Neural cell (in vitro differentiated cells): ENCODE results near the gene SMIM11. TPM values are rescaled to one million over a fixed set of nuclear protein-coding genes. Genes with fewer than 3 reads are reported as not detected.
"Not testable (repeated sequence)": the region's sequence is repeated elsewhere in the genome, so short reads cannot be mapped to it uniquely, and the experiment has no call there.

ENCODE experiments used
- H2AFZ ChIP-seq: fragments of 200-600, 300-800 bp; sonication (generic), shearing (Covaris generic); 2 replicates; pipeline ENCODE4 v1.6.0; 2014; ENCODE audit warnings: low read depth, mild to moderate bottlenecking, antibody characterized with exemption, low read length, moderate library complexity
- H3F3A ChIP-seq: fragments of 200-600 bp; shearing (Covaris generic); 2 replicates; pipeline ENCODE4 v1.6.1; 2016; ENCODE audit warnings: mild to moderate bottlenecking, moderate library complexity, mixed read lengths, antibody characterized with exemption, low read length; ENCODE audit not compliant: insufficient read depth, poor library complexity, severe bottlenecking
- H3K27ac ChIP-seq: fragments of 200-600, 300-800 bp; sonication (generic), shearing (Covaris generic); 2 replicates; pipeline ENCODE4 v1.5.1; 2014; ENCODE audit warnings: mild to moderate bottlenecking, low read length, moderate library complexity
- H3K27me3 ChIP-seq: fragments of 300-800, 200-600 bp; sonication (generic), shearing (Covaris generic); 2 replicates; pipeline ENCODE4 v1.6.0; 2014; ENCODE audit warnings: mild to moderate bottlenecking, low read depth, low read length, moderate library complexity; ENCODE audit not compliant: insufficient read depth
- H3K36me3 ChIP-seq: fragments of 300-800, 200-600 bp; sonication (generic), shearing (Covaris generic); 2 replicates; pipeline ENCODE4 v1.5.1; 2014; ENCODE audit warnings: mild to moderate bottlenecking, antibody characterized with exemption, low read length, moderate library complexity; ENCODE audit not compliant: insufficient read depth
- H3K4me2 ChIP-seq: fragments of 300-800, 200-600 bp; sonication (generic), shearing (Covaris generic); 2 replicates; pipeline ENCODE4 v1.6.0; 2014; ENCODE audit warnings: mild to moderate bottlenecking, low read length
- H3K4me3 ChIP-seq: fragments of 300-800, 200-600 bp; sonication (generic), shearing (Covaris generic); 2 replicates; pipeline ENCODE4 v1.5.1; 2014; ENCODE audit warnings: mild to moderate bottlenecking, low read length, moderate library complexity
- H3K79me2 ChIP-seq: fragments of 200-600 bp; shearing (Covaris generic); replicated peaks from 2 replicates; pipeline ENCODE4 v1.6.0; 2014; ENCODE audit warnings: mild to moderate bottlenecking, low read length, moderate library complexity; ENCODE audit not compliant: insufficient read depth
- H3K9ac ChIP-seq: fragments of 300-800, 200-600 bp; sonication (generic), shearing (Covaris generic); 2 replicates; pipeline ENCODE4 v1.6.1; 2016; ENCODE audit warnings: mild to moderate bottlenecking, low read length, mixed read lengths
- H3K9me2 ChIP-seq: fragments of 200-600 bp; shearing (Covaris generic); 2 replicates; pipeline ENCODE4 v1.6.1; 2016; ENCODE audit warnings: mild to moderate bottlenecking, low read length, mixed read lengths; ENCODE audit not compliant: insufficient read depth
- H3K9me3 ChIP-seq: fragments of 200-600, 300-800 bp; sonication (generic), shearing (Covaris generic); 2 replicates; pipeline ENCODE4 v1.6.1; 2016; ENCODE audit warnings: mild to moderate bottlenecking, mixed run types, low read length, moderate library complexity, mixed read lengths
- H4K20me1 ChIP-seq: fragments of 200-600 bp; shearing (Covaris generic); 2 replicates; pipeline ENCODE4 v1.6.1; 2016; ENCODE audit warnings: mild to moderate bottlenecking, mixed run types; ENCODE audit not compliant: insufficient read depth
- MXI1 ChIP-seq: fragments of 450-650 bp; conservative IDR thresholded peaks from 2 replicates; pipeline ENCODE4 v1.6.1; 2014; ENCODE audit warnings: antibody characterized with exemption, mild to moderate bottlenecking; ENCODE audit not compliant: poor library complexity, severe bottlenecking
- POLR2AphosphoS5 ChIP-seq: IDR thresholded peaks from 2 replicates; pipeline ENCODE4 v1.6.1; 2012
- SMC3 ChIP-seq: fragments of 450-650 bp; conservative IDR thresholded peaks from 2 replicates; pipeline ENCODE4 v1.6.1; 2014; ENCODE audit warnings: antibody characterized with exemption, mild to moderate bottlenecking, moderate library complexity; ENCODE audit not compliant: poor library complexity
- TAF1 ChIP-seq: IDR thresholded peaks from 2 replicates; pipeline ENCODE4 v1.6.1; 2012; ENCODE audit warnings: low read depth
- polyA plus RNA-seq: library from polyadenylated mRNA; depleted of rRNA; stranded (reverse); fragments of >200 nt; gene quantifications from 2 replicates; pipeline ENCODE4 v1.2.3, GENCODE V29; 2014
- TF ChIP-seq, protein P1 (sequence below): fragments of 450-650 bp; IDR thresholded peaks from 2 replicates; pipeline ENCODE4 v1.5.1; 2014; ENCODE audit warnings: antibody characterized with exemption, mild to moderate bottlenecking, moderate library complexity; ENCODE audit not compliant: poor library complexity, severe bottlenecking
- TF ChIP-seq, protein P2 (sequence below): IDR thresholded peaks from 2 replicates; pipeline ENCODE4 v1.6.1; 2012; ENCODE audit warnings: borderline replicate concordance

Gene SMIM11
- polyA plus RNA-seq, 1 donor from 2014 or later, result 100 TPM

DNA sequence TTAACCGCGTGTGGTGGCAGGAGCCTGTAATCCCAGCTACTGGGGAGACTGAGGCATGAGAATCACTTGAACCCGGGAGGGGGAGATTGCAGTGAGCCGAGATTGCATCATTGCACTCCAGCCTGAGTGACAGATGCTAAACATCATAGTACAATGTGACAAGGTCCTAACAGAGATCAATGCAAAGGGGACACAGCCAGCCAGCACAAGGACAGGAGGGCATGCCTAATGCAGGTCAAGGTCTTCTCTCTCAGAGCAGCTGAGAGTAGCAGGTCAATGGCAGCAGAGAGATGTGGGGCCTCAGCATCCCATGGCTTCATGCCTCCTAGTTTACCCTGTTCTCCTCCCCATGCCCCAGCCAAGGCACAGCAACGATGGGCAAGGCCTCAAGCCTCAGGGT, 3.0 kb upstream of the SMIM11 start:
- no peaks in the 10 kb centered on the region for H3F3A ChIP-seq
- H2AFZ ChIP-seq, result no peak overlapping the region
- TF ChIP-seq TAF1 (no peak), POLR2AphosphoS5 (no peak), MXI1 (no peak), SMC3 (no peak)
- TF ChIP-seq, protein P1, sequence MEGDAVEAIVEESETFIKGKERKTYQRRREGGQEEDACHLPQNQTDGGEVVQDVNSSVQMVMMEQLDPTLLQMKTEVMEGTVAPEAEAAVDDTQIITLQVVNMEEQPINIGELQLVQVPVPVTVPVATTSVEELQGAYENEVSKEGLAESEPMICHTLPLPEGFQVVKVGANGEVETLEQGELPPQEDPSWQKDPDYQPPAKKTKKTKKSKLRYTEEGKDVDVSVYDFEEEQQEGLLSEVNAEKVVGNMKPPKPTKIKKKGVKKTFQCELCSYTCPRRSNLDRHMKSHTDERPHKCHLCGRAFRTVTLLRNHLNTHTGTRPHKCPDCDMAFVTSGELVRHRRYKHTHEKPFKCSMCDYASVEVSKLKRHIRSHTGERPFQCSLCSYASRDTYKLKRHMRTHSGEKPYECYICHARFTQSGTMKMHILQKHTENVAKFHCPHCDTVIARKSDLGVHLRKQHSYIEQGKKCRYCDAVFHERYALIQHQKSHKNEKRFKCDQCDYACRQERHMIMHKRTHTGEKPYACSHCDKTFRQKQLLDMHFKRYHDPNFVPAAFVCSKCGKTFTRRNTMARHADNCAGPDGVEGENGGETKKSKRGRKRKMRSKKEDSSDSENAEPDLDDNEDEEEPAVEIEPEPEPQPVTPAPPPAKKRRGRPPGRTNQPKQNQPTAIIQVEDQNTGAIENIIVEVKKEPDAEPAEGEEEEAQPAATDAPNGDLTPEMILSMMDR, result no peak
- TF ChIP-seq, protein P2, sequence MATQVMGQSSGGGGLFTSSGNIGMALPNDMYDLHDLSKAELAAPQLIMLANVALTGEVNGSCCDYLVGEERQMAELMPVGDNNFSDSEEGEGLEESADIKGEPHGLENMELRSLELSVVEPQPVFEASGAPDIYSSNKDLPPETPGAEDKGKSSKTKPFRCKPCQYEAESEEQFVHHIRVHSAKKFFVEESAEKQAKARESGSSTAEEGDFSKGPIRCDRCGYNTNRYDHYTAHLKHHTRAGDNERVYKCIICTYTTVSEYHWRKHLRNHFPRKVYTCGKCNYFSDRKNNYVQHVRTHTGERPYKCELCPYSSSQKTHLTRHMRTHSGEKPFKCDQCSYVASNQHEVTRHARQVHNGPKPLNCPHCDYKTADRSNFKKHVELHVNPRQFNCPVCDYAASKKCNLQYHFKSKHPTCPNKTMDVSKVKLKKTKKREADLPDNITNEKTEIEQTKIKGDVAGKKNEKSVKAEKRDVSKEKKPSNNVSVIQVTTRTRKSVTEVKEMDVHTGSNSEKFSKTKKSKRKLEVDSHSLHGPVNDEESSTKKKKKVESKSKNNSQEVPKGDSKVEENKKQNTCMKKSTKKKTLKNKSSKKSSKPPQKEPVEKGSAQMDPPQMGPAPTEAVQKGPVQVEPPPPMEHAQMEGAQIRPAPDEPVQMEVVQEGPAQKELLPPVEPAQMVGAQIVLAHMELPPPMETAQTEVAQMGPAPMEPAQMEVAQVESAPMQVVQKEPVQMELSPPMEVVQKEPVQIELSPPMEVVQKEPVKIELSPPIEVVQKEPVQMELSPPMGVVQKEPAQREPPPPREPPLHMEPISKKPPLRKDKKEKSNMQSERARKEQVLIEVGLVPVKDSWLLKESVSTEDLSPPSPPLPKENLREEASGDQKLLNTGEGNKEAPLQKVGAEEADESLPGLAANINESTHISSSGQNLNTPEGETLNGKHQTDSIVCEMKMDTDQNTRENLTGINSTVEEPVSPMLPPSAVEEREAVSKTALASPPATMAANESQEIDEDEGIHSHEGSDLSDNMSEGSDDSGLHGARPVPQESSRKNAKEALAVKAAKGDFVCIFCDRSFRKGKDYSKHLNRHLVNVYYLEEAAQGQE, result no peak
- no peaks in the 10 kb centered on the region for H3K36me3 ChIP-seq
- no peaks in the 10 kb centered on the region for H3K79me2 ChIP-seq
- H3K9ac ChIP-seq, result no peak overlapping the region
- H4K20me1 ChIP-seq, result no peaks in the 10 kb centered on the region
- no peak overlapping the region for H3K4me2 ChIP-seq
- no peaks in the 10 kb centered on the region for H3K9me3 ChIP-seq
- no peak overlapping the region for H3K4me3 ChIP-seq
- H3K9me2 ChIP-seq, result no peaks in the 10 kb centered on the region
- H3K27ac ChIP-seq, result no peak overlapping the region
- H3K27me3 ChIP-seq, result no peaks in the 10 kb centered on the region

DNA sequence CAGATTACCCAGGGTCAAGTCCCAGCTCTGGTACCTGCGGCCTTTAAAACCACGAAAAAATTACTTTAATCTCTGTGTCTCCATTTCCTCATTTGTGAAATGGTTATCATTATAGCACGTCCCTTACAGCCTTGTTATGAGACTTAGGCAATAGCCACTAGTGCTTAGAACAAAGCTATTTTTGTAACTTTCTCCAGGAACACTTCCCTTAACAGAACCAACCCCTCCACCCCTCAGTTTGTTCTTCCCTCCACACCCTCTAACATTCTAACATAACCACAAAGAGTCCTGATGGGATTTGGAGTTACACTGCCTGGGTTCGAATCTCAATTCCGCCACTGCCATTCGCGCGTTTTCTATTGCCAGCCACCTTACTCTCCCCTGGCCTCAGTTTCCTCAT, 845 bp upstream of the SMIM11 start:
- H3K27ac ChIP-seq, H2AFZ ChIP-seq, H3K9ac ChIP-seq, H3K9me3 ChIP-seq, H3K9me2 ChIP-seq, H3K36me3 ChIP-seq, H3K27me3 ChIP-seq, H3K4me2 ChIP-seq, H4K20me1 ChIP-seq, H3K4me3 ChIP-seq, H3F3A ChIP-seq, H3K79me2 ChIP-seq: not testable (repeated sequence)

DNA sequence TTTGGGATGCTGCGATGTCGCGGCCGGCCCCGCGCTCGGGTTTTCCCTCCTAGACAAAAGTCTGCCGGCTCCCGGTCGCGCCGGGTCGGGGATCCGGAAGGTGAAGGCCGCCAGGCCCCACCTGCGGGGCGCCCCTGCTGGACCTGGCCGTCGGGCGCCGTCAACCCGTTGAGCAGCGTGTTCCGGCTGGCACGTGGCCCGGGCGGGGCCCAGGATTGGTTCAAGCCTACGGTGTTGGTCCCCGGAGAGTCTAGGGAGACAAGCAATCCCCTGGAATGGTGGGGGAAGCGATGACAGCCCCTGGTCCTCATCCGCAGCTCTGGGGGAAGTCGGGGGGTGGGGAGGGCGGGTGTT, 289 bp downstream of the SMIM11 start:
- H3K27me3 ChIP-seq, H3K79me2 ChIP-seq, H3K36me3 ChIP-seq, H3K9me2 ChIP-seq, H3K9me3 ChIP-seq, H2AFZ ChIP-seq, H3K9ac ChIP-seq, H3F3A ChIP-seq, H3K27ac ChIP-seq, H3K4me2 ChIP-seq, H3K4me3 ChIP-seq, H4K20me1 ChIP-seq: not testable (repeated sequence)

DNA sequence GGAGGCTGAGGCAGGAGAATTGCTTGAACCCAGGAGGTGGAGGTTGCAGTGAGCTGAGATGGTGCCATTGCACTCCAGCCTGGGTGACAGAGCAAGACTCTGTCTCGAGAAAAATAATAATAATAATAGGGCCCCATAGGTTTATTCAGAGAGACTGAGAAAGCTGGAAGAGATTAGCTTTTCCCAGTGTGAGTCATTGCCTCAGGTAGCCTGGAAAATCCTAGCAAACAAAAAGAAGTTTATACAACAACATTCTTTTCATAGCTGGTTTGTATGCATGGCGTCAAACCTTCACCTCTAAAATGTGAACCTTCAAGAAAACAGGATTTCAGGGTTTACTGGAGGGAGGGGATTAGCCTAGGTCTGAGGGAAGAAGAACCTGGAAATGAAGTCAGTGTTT, 7.8 kb downstream of the SMIM11 start:
- H3K9ac ChIP-seq, H3K4me2 ChIP-seq, H3K36me3 ChIP-seq, H3K79me2 ChIP-seq, H3K4me3 ChIP-seq, H2AFZ ChIP-seq, H3K9me2 ChIP-seq, H3K27ac ChIP-seq, H3F3A ChIP-seq, H3K27me3 ChIP-seq, H3K9me3 ChIP-seq, H4K20me1 ChIP-seq: not testable (repeated sequence)

DNA sequence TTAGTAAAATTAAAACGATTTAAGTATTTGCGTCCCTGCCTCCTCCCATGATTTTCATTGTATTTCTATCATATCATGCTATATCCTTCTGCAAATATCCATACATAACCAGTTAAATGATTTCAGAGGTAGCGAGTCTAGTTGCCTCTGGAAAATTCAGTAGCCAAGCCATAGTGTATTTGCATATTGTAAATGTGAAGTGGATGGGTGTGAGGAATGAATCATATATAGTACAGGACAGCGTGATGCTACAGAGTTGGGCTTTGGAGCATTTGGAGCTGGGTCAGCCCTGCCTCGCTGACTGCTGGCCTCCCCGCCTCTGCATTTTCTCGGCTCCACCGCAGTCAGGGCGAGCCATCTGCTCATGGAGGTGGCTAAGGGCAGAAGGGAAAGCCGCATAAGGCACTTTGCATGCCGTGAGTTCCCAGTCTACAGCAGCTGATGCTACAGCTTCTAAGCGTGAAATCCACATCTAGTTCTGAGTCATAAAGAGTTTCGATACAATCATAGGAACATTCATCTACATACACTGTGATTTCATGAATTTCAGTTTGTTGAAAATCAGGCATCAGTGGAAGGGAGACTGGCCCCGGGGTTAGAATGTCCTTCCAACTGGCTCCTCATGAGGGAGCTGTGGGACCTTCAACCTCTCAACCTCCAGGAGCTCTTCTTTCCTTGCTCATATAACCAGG, 8.6 kb downstream of the SMIM11 start:
- H2AFZ ChIP-seq, H3K9me2 ChIP-seq, H3K27me3 ChIP-seq, H3K27ac ChIP-seq, H3K36me3 ChIP-seq, H3K9ac ChIP-seq, H3K9me3 ChIP-seq, H3K4me3 ChIP-seq, H3F3A ChIP-seq, H4K20me1 ChIP-seq, H3K79me2 ChIP-seq, H3K4me2 ChIP-seq: not testable (repeated sequence)

DNA sequence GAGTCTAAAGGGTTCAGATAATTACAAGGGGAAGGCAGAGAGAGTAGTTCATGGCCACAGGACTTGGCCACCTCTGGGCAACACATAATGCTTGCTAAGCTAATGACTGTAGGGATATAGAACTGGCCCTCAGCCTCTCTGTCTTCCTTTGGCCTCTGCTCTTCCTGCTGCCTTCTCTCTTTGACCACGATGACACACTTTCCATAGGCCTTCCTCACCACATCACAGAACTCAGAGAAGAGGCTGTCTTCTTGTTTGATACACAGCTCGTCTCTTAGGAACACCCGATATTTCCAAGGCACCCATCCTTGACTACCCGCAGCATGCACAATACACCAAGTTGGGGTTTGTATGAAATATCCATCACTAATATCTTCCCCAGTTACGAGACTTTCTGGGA, 25.2 kb downstream of the SMIM11 start:
- not testable (repeated sequence) for H4K20me1 ChIP-seq, H3K79me2 ChIP-seq, H3K9me3 ChIP-seq, H3K36me3 ChIP-seq, H3K27ac ChIP-seq, H3F3A ChIP-seq, H3K9me2 ChIP-seq, H3K4me3 ChIP-seq, H3K4me2 ChIP-seq, H2AFZ ChIP-seq, H3K27me3 ChIP-seq, H3K9ac ChIP-seq
